ENCODE results near the gene ESYT1.

ESYT1 gene

DNA sequence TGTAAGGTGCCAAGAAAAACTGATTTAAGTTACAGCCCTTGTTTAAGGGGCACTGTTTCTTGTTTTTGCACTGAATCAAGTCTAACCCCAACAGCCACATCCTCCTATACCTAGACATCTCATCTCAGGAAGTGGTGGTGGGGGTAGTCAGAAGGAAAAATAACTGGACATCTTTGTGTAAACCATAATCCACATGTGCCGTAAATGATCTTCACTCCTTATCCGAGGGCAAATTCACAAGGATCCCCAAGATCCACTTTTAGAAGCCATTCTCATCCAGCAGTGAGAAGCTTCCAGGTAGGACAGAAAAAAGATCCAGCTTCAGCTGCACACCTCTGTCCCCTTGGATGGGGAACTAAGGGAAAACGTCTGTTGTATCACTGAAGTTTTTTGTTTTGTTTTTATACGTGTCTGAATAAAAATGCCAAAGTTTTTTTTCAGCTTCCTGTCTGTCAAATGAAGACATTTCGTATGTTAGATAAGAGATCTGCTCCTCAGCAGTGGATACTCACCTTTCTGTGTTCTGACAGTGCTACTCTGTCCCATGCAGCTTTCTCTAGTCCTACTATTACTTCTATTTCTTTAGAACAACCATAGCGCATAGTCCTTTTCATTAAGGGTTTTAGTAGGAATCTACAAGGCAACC, 24.9 kb upstream of the ESYT1 start:
- no peak for DNase-seq (ENCODE audit: low spot score)
- ATAC-seq (ENCODE audit: low read depth): no peak
- Histone ChIP-seq H3K27me3 (ENCODE audit: insufficient read depth, poor library complexity, severe bottlenecking) (no peaks in the 10 kb centered on the region), H3K9me3 (ENCODE audit: severe bottlenecking) (no peaks in the 10 kb centered on the region), H3K4me1 (ENCODE audit: insufficient read depth, poor library complexity, severe bottlenecking) (peaks cover 8% of the 10 kb centered on the region), H3K27ac (ENCODE audit: poor library complexity, severe bottlenecking) (peak overlapping the region; percentile 69), H3K4me3 (ENCODE audit: severe bottlenecking) (peak overlapping the region; percentile 77), H3K36me3 (ENCODE audit: low read depth) (peaks cover 36% of the 10 kb centered on the region)
- no peak for TF ChIP-seq CTCF (IDR thresholded peaks at IDR 0.05; ENCODE audit: poor library complexity, severe bottlenecking)

- Histone ChIP-seq H3K4me3 (ENCODE audit: severe bottlenecking) (peak overlapping the region; percentile 77), H3K27me3 (ENCODE audit: insufficient read depth, poor library complexity, severe bottlenecking) (no peaks in the 10 kb centered on the region), H3K36me3 (ENCODE audit: low read depth) (peaks cover 42% of the 10 kb centered on the region), H3K9me3 (ENCODE audit: severe bottlenecking) (no peaks in the 10 kb centered on the region), H3K27ac (ENCODE audit: poor library complexity, severe bottlenecking) (peak overlapping the region; percentile 69), H3K4me1 (ENCODE audit: insufficient read depth, poor library complexity, severe bottlenecking) (peaks cover 8% of the 10 kb centered on the region)
- DNase-seq (ENCODE audit: low spot score): no peak
- no peak for ATAC-seq (ENCODE audit: low read depth)
- TF ChIP-seq CTCF (IDR thresholded peaks at IDR 0.05; ENCODE audit: poor library complexity, severe bottlenecking): no peak
Observed at GRCh38 chr12:56103823-56104108, 24.3 kb upstream of the ESYT1 start.

- ATAC-seq (ENCODE audit: low read depth) (peak; percentile 97), DNase-seq (ENCODE audit: low spot score) (peak; percentile 98)
- H3K36me3 ChIP-seq (ENCODE audit: low read depth): peaks cover 47% of the 10 kb centered on the region
- peak within 1 kb of the TSS; percentile 69 for H3K27ac ChIP-seq (ENCODE audit: poor library complexity, severe bottlenecking)
- no peaks in the 10 kb centered on the region for H3K9me3 ChIP-seq (ENCODE audit: severe bottlenecking)
- H3K27me3 ChIP-seq (ENCODE audit: insufficient read depth, poor library complexity, severe bottlenecking): no peaks in the 10 kb centered on the region
- peaks cover 8% of the 10 kb centered on the region for H3K4me1 ChIP-seq (ENCODE audit: insufficient read depth, poor library complexity, severe bottlenecking)
- peak within 1 kb of the TSS; percentile 77 for H3K4me3 ChIP-seq (ENCODE audit: severe bottlenecking)
- no peak for TF ChIP-seq CTCF (IDR thresholded peaks at IDR 0.05; ENCODE audit: poor library complexity, severe bottlenecking)
Observed at GRCh38 chr12:56104109-56104814, 23.8 kb upstream of the ESYT1 start, which contains the start of gene PA2G4. Gene PA2G4 (plus strand): TSS chr12:56104559. CDS start chr12:56104738, 179 bp downstream.

GRCh38 chr12:56104815-56105608, 23.1 kb upstream of the ESYT1 start:
- peak overlapping the region; percentile 69 for H3K27ac ChIP-seq (ENCODE audit: poor library complexity, severe bottlenecking)
- TF ChIP-seq CTCF (IDR thresholded peaks at IDR 0.05; ENCODE audit: poor library complexity, severe bottlenecking): peak; percentile 13
- peaks cover 53% of the 10 kb centered on the region for H3K36me3 ChIP-seq (ENCODE audit: low read depth)
- no peaks in the 10 kb centered on the region for H3K9me3 ChIP-seq (ENCODE audit: severe bottlenecking)
- H3K4me3 ChIP-seq (ENCODE audit: severe bottlenecking): peak overlapping the region; percentile 77
- peak; percentile 2; the same call in 2 of the 3 replicates for ATAC-seq (ENCODE audit: low read depth)
- DNase-seq (ENCODE audit: low spot score): peak; percentile 62
- H3K27me3 ChIP-seq (ENCODE audit: insufficient read depth, poor library complexity, severe bottlenecking): no peaks in the 10 kb centered on the region
- H3K4me1 ChIP-seq (ENCODE audit: insufficient read depth, poor library complexity, severe bottlenecking): peaks cover 8% of the 10 kb centered on the region

Measured in RWPE2 (cell line).